H1 (cell line): ENCODE results near the gene TDRD1. TPM values are rescaled to one million over a fixed set of nuclear protein-coding genes. Genes with fewer than 3 reads are reported as not detected.

Experiments
- CTCF ChIA-PET: fragments of 300-600 bp; sonication (Branson Sonifier 250); formaldehyde crosslinking; loops from one replicate; lab custom pipeline; 2021; ENCODE audit not compliant: partially characterized antibody; lab: Charles Lee
- POLR2A ChIA-PET: fragments of 300-600 bp; sonication (Branson Sonifier 250); formaldehyde crosslinking; loops from one replicate; lab custom pipeline; 2021; ENCODE audit warnings: inconsistent platforms; ENCODE audit not compliant: partially characterized antibody; lab: Charles Lee
- DNase-seq, 2 experiments: peaks; one replicate each; pipeline versions ENCODE4 v3.0.0 to v3.0.0-alpha.2; 2010 to 2022; ENCODE audit warnings: low spot score in 2 of 2, low read depth in 1 of 2, mixed read lengths in 1 of 2
- FAIRE-seq: peaks from 2 replicates; lab custom pipeline; 2011; peaks lifted over from hg19 to GRCh38; lab: Jason Lieb, UNC
- H2AFZ ChIP-seq: 2 replicates; pipeline ENCODE4 v1.8.1; 2012; ENCODE audit warnings: low read length, inconsistent platforms
- H2AK5ac ChIP-seq: 2 replicates; pipeline ENCODE4 v1.6.1; 2013; ENCODE audit warnings: low read depth, low read length
- H2BK120ac ChIP-seq: replicated peaks from 2 replicates; pipeline ENCODE3; 2013; ENCODE audit warnings: low read depth, low read length, inconsistent platforms
- H2BK12ac ChIP-seq: 2 replicates; pipeline ENCODE4 v1.6.1; 2013; ENCODE audit warnings: low read depth, low read length
- H2BK15ac ChIP-seq: 2 replicates; pipeline ENCODE4 v1.6.1; 2013; ENCODE audit warnings: low read length
- H2BK20ac ChIP-seq: 2 replicates; pipeline ENCODE4 v1.6.1; 2013; ENCODE audit warnings: low read length
- H2BK5ac ChIP-seq: 2 replicates; pipeline ENCODE4 v1.6.1; 2013; ENCODE audit warnings: low read depth, low read length
- H3K14ac ChIP-seq: 2 replicates; pipeline ENCODE4 v1.6.1; 2013; ENCODE audit warnings: inconsistent platforms; ENCODE audit not compliant: insufficient read length
- H3K18ac ChIP-seq: 2 replicates; pipeline ENCODE4 v1.6.1; 2013; ENCODE audit warnings: low read length; ENCODE audit errors: extremely low read depth
- H3K23ac ChIP-seq: 2 replicates; pipeline ENCODE4 v1.6.1; 2013; ENCODE audit warnings: inconsistent platforms; ENCODE audit not compliant: insufficient read length
- H3K23me2 ChIP-seq: 2 replicates; pipeline ENCODE4 v1.6.1; 2013; ENCODE audit warnings: low read depth, low read length
- H3K27ac ChIP-seq: 2 replicates; pipeline ENCODE4 v1.6.1; 2011; ENCODE audit warnings: low read depth, low read length, inconsistent platforms
- H3K27me3 ChIP-seq, 4 experiments: replicated peaks in 1 of 4; 1 replicate in 1 of 4; 2 replicates in 3 of 4; pipeline versions ENCODE4 v1.6.1 to v1.8.1; 2011 to 2013; ENCODE audit warnings: low read length in 3 of 4, mild to moderate bottlenecking in 3 of 4, inconsistent platforms in 2 of 4, mixed read lengths in 2 of 4, moderate library complexity in 1 of 4; ENCODE audit not compliant: control insufficient read depth in 3 of 4, insufficient read depth in 3 of 4; ENCODE audit errors: extremely low read depth in 1 of 4
- H3K36me3 ChIP-seq, 4 experiments: 2 replicates each; pipeline versions ENCODE4 v1.6.1 to v1.8.1; 2011 to 2013; ENCODE audit warnings: mild to moderate bottlenecking in 4 of 4, low read length in 3 of 4, moderate library complexity in 2 of 4, control low read depth in 1 of 4, inconsistent platforms in 1 of 4; ENCODE audit not compliant: insufficient read depth in 4 of 4, control insufficient read depth in 2 of 4
- H3K4ac ChIP-seq: replicated peaks from 2 replicates; pipeline ENCODE3; 2013; ENCODE audit warnings: low read length, low read depth, mixed read lengths, inconsistent platforms; ENCODE audit not compliant: insufficient read length
- H3K4me1 ChIP-seq, 4 experiments: replicated peaks in 1 of 4; 1 replicate in 1 of 4; 2 replicates in 3 of 4; pipeline versions ENCODE4 v1.6.1 to v1.8.1; 2011 to 2013; ENCODE audit warnings: low read length in 3 of 4, inconsistent platforms in 2 of 4, mixed read lengths in 1 of 4; ENCODE audit not compliant: insufficient read depth in 4 of 4, control insufficient read depth in 3 of 4
- H3K4me2 ChIP-seq, 2 experiments: 2 replicates each; pipeline versions ENCODE4 v1.6.1 to v1.8.1; 2011 to 2013; ENCODE audit warnings: low read depth in 2 of 2, low read length in 2 of 2, control low read depth in 1 of 2, inconsistent platforms in 1 of 2, mild to moderate bottlenecking in 1 of 2; ENCODE audit not compliant: insufficient read depth in 1 of 2
- H3K4me3 ChIP-seq, 4 experiments: fragments of 200-600, 300-600 bp in 1 of 4; sonication (generic), shearing (Covaris generic), sonication (Bioruptor Twin) in 1 of 4; 2 replicates each; pipeline versions ENCODE4 v1.5.1 to v1.8.1; 2011 to 2016; ENCODE audit warnings: low read length in 4 of 4, low read depth in 3 of 4, control low read depth in 2 of 4, inconsistent platforms in 2 of 4, mild to moderate bottlenecking in 2 of 4, mixed read lengths in 1 of 4, moderate library complexity in 1 of 4; ENCODE audit not compliant: insufficient read depth in 2 of 4; ENCODE audit errors: extremely low read depth in 1 of 4
- H3K56ac ChIP-seq: replicated peaks from 2 replicates; pipeline ENCODE3; 2013; ENCODE audit warnings: low read depth, mild to moderate bottlenecking, mixed read lengths, low read length, inconsistent platforms; ENCODE audit not compliant: insufficient read length
- H3K79me1 ChIP-seq: 2 replicates; pipeline ENCODE4 v1.6.1; 2013; ENCODE audit warnings: low read depth, low read length, control low read depth
- H3K79me2 ChIP-seq, 2 experiments: 2 replicates each; pipeline versions ENCODE4 v1.6.1 to v1.8.1; 2012 to 2013; ENCODE audit warnings: low read length in 2 of 2, mild to moderate bottlenecking in 2 of 2, inconsistent platforms in 1 of 2; ENCODE audit not compliant: insufficient read depth in 2 of 2, control insufficient read depth in 1 of 2
- H3K9ac ChIP-seq, 4 experiments: replicated peaks in 1 of 4; 1 replicate in 1 of 4; 2 replicates in 3 of 4; pipeline versions ENCODE4 v1.6.1 to v1.8.1; 2011 to 2013; ENCODE audit warnings: low read depth in 3 of 4, low read length in 3 of 4, control low read depth in 2 of 4, mild to moderate bottlenecking in 2 of 4, moderate library complexity in 2 of 4, inconsistent platforms in 1 of 4; ENCODE audit errors: extremely low read depth in 1 of 4
- H3K9me3 ChIP-seq, 2 experiments: 2 replicates each; pipeline versions ENCODE4 v1.6.1 to v1.8.1; 2012 to 2013; ENCODE audit warnings: mild to moderate bottlenecking in 2 of 2, moderate library complexity in 2 of 2, control low read depth in 1 of 2, inconsistent platforms in 1 of 2, low read depth in 1 of 2, low read length in 1 of 2, mixed read lengths in 1 of 2; ENCODE audit not compliant: insufficient read depth in 2 of 2
- H4K20me1 ChIP-seq, 2 experiments: replicated peaks in 1 of 2; 2 replicates each; pipeline versions ENCODE3 to v1.8.1; 2011 to 2013; ENCODE audit warnings: inconsistent platforms in 2 of 2, low read length in 2 of 2, mild to moderate bottlenecking in 1 of 2; ENCODE audit not compliant: insufficient read depth in 2 of 2, control insufficient read depth in 1 of 2
- H4K5ac ChIP-seq: 2 replicates; pipeline ENCODE4 v1.6.1; 2013; ENCODE audit warnings: low read length, low read depth, mixed read lengths, inconsistent platforms; ENCODE audit not compliant: insufficient read length
- H4K8ac ChIP-seq: 2 replicates; pipeline ENCODE4 v1.8.0; 2013; ENCODE audit warnings: mild to moderate bottlenecking, moderate library complexity, low read length, inconsistent platforms; ENCODE audit not compliant: insufficient read depth; ENCODE audit errors: extremely low read depth
- H4K91ac ChIP-seq: replicated peaks from 2 replicates; pipeline ENCODE3; 2013; ENCODE audit warnings: low read length, mixed read lengths, inconsistent platforms; ENCODE audit not compliant: insufficient read length
- ATF2 ChIP-seq: IDR thresholded peaks from 2 replicates; pipeline ENCODE4 v1.6.1; 2012; ENCODE audit warnings: low read length, inconsistent platforms
- CBX5 ChIP-seq: fragments of 300-800, 300-1000 bp; sonication (generic); IDR thresholded peaks from 2 replicates; pipeline ENCODE4 v1.7.1; 2016; ENCODE audit warnings: antibody characterized with exemption, low read length, low read depth
- CHD1 ChIP-seq: IDR thresholded peaks from 2 replicates; pipeline ENCODE4 v1.6.1; 2012; ENCODE audit warnings: low read depth, low read length, improper control_type of control experiment
- CHD2 ChIP-seq: IDR thresholded peaks from 2 replicates; pipeline ENCODE4 v1.6.1; 2012; ENCODE audit warnings: low read length, improper control_type of control experiment
- GABPA ChIP-seq: IDR thresholded peaks from 2 replicates; pipeline ENCODE4 v1.6.1; 2011; ENCODE audit warnings: mild to moderate bottlenecking, low read length, moderate library complexity, borderline replicate concordance; ENCODE audit not compliant: insufficient read depth
- HDAC6 ChIP-seq: IDR thresholded peaks from one replicate; pipeline ENCODE4 v1.7.1; 2012; ENCODE audit warnings: low read depth, mild to moderate bottlenecking, inconsistent platforms, low read length, moderate library complexity
- JUND ChIP-seq: IDR thresholded peaks from 2 replicates; pipeline ENCODE4 v1.6.1; 2011; ENCODE audit warnings: mild to moderate bottlenecking, improper control_type of control experiment, low read length
- KDM1A ChIP-seq: fragments of 200-600, 300-600 bp; sonication (generic); IDR thresholded peaks from 2 replicates; pipeline ENCODE4 v1.7.1; 2016; ENCODE audit warnings: mild to moderate bottlenecking, low read length, borderline replicate concordance
- NANOG ChIP-seq: IDR thresholded peaks from 2 replicates; pipeline ENCODE4 v1.6.1; 2011; ENCODE audit warnings: low read length, low read depth, mild to moderate bottlenecking, inconsistent platforms; ENCODE audit not compliant: insufficient read depth, poor library complexity, severe bottlenecking
- POLR2A ChIP-seq, 2 experiments: IDR thresholded peaks; 1 replicate in 1 of 2; 2 replicates in 1 of 2; pipeline ENCODE4 v1.6.1; 2011; ENCODE audit warnings: low read depth in 2 of 2, low read length in 2 of 2, mild to moderate bottlenecking in 2 of 2; ENCODE audit errors: control extremely low read depth in 1 of 2
- POLR2AphosphoS5 ChIP-seq: IDR thresholded peaks from 2 replicates; pipeline ENCODE4 v1.6.1; 2011; ENCODE audit warnings: low read depth, low read length
- RNF2 ChIP-seq: fragments of 200-900, 300-1000 bp; sonication (generic); IDR thresholded peaks from 2 replicates; pipeline ENCODE4 v1.7.1; 2016; ENCODE audit warnings: borderline replicate concordance, low read depth, mild to moderate bottlenecking, antibody characterized with exemption, low read length; ENCODE audit not compliant: poor library complexity, severe bottlenecking; ENCODE audit errors: missing control alignments
- TEAD4 ChIP-seq: IDR thresholded peaks from 2 replicates; pipeline ENCODE4 v1.6.1; 2012; ENCODE audit warnings: low read depth, low read length, inconsistent platforms, mixed read lengths
- WGBS, 2 experiments: shearing (Covaris generic) in 1 of 2; methylation state at CpG; one replicate each; pipeline versions ENCODE4 v1.1.6 to v1.1.7; 2013 to 2015; ENCODE audit warnings: low lambda C conversion rate in 2 of 2, mixed read lengths in 2 of 2, inconsistent platforms in 1 of 2, low coverage in 1 of 2, missing lambda C conversion rate in 1 of 2; ENCODE audit not compliant: insufficient replicate concordance in 2 of 2, insufficient coverage in 1 of 2, insufficient read length in 1 of 2; ENCODE audit errors: extremely low coverage in 1 of 2, missing lambda C conversion rate in 1 of 2; 5-methylcytosine and 5-hydroxymethylcytosine counted together
- polyA plus RNA-seq, 7 experiments: library from polyadenylated mRNA; depleted of rRNA in 3 of 7; stranded (reverse) in 5 of 7; unstranded in 2 of 7; fragments of >200 nt in 5 of 7; fragments of 200-250 nt in 2 of 7; gene quantifications; 1 replicate in 5 of 7; 2 replicates in 1 of 7; 4 replicates in 1 of 7; pipeline versions ENCODE4 v1.2.1 to v1.2.3, GENCODE V29; 2011 to 2013; ENCODE audit warnings: missing spikeins in 2 of 7, mixed read lengths in 2 of 7
- total RNA-seq: library from RNA; stranded (reverse); fragmentation: NEBNext Ultra II Directional; extraction: Animal tissue kit (Norgen Biotek cat#: 25700); gene quantifications from 2 replicates; pipeline ENCODE4 v1.2.1, GENCODE V29; 2021

Gene TDRD1
- total and polyA plus RNA-seq, 2 of the 8 experiments (the other 6 are each of a cell fraction or from before 2014, with no cell fraction given) = 0.02 to 0.71 TPM

DNA sequence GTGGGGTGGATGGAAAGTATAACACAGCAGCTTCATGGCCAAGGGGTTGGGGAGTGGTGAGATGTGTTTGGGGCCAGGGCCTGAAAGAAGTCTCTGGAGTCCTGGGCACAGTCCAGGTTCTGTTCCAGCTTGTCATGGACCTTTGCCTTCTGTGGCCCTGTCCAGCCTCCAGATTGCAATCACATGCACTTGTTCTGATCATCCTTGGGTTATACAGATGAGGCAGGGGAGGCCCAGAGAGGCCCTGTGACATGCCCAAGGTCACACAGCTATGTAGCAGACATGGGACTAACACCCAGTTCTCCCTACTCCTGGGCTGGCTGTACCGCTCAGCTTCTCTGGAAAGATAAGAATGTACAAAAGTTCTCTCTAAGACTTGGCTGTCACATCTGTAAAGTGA is 71.6 kb downstream of the TDRD1 start:
- no peak overlapping the region for H2BK15ac ChIP-seq
- no peak overlapping the region for H3K9ac ChIP-seq
- H3K18ac ChIP-seq = no peak overlapping the region
- no peaks in the 10 kb centered on the region for H4K20me1 ChIP-seq
- H3K79me1 ChIP-seq = no peaks in the 10 kb centered on the region; the same call in 1 of the 2 replicates
- H3K14ac ChIP-seq = no peak overlapping the region
- H3K56ac ChIP-seq = no peak overlapping the region
- H2BK12ac ChIP-seq = no peak overlapping the region
- H3K4me3 ChIP-seq = no peak overlapping the region
- DNase-seq (no peak), FAIRE-seq (no peak)
- 0 out of 4 replicates have a peak, but pooled peaks cover 0 to 2% of the 10 kb centered on the region in 2 experiments for H3K9me3 ChIP-seq
- no peak overlapping the region for H2BK120ac ChIP-seq
- H4K8ac ChIP-seq = no peak overlapping the region
- H2BK20ac ChIP-seq = no peak overlapping the region
- ChIA-PET CTCF (interaction anchor here (1.0 kb wide), 1 partner anchor 137 kb away, joined by 4 read pairs; no protein-coding TSS in a partner anchor), POLR2A (interaction anchor here (1.2 kb wide), 1 partner anchor 11 kb away, joined by 5 read pairs; no protein-coding TSS in a partner anchor)
- 100% methylated on average over 1 of the region's 1 CpG; no CpG with 5 or more reads in 1 of the 2 experiments for WGBS, 2 experiments
- no peak overlapping the region for H2BK5ac ChIP-seq
- no peaks in the 10 kb centered on the region for H3K4me1 ChIP-seq
- H3K23ac ChIP-seq = no peak overlapping the region
- H2AK5ac ChIP-seq = no peak overlapping the region
- no peaks in the 10 kb centered on the region for H3K27me3 ChIP-seq
- no peak overlapping the region for H4K91ac ChIP-seq
- H3K27ac ChIP-seq = no peak overlapping the region
- no peak overlapping the region for H2AFZ ChIP-seq
- no peaks in the 10 kb centered on the region for H3K36me3 ChIP-seq
- no peak overlapping the region for H4K5ac ChIP-seq
- H3K4ac ChIP-seq = no peak overlapping the region
- no peaks in the 10 kb centered on the region for H3K23me2 ChIP-seq
- H3K4me2 ChIP-seq = no peak overlapping the region
- H3K79me2 ChIP-seq = no peaks in the 10 kb centered on the region
- TF ChIP-seq HDAC6 (no peak), JUND (no peak), NANOG (no peak), GABPA (no peak), ATF2 (no peak), RNF2 (no peak), KDM1A (no peak), POLR2AphosphoS5 (no peak), CHD1 (no peak), TEAD4 (no peak), POLR2A (IDR thresholded peaks at IDR 0.05; ENCODE audit: control extremely low read depth in 1 of 2, low read depth in 2 of 2, low read length in 2 of 2) (no peak), CHD2 (no peak), CBX5 (no peak)
